ENCODE measurements around the gene SPEG.

SPEG gene

GRCh38 chr2:219542931-219543595, 108.4 kb downstream of the SPEG start:
- 0 out of 2 replicates have a peak, but pooled peaks have one; percentile 6 for TF ChIP-seq CTCF (IDR thresholded peaks at IDR 0.05; ENCODE audit: control insufficient read depth, extremely low read depth, insufficient read depth)

GRCh38 chr2:219543596-219544358, 109.1 kb downstream of the SPEG start, which contains the start of the genes CHPF and TMEM198:
Gene CHPF, minus strand, starts transcription at chr2:219543809. Its CDS starts 271 bp downstream, at chr2:219543538.
Gene TMEM198, plus strand, starts transcription at chr2:219544028. Its CDS starts 700 bp downstream, at chr2:219544728.
- no peak for TF ChIP-seq CTCF (IDR thresholded peaks at IDR 0.05; ENCODE audit: control insufficient read depth, extremely low read depth, insufficient read depth)
- peak; percentile 92 for DNase-seq (ENCODE audit: low read depth)
- H3K4me3 ChIP-seq (ENCODE audit: low read depth, low read length): peak within 1 kb of the TSS; percentile 63

More at GRCh38 chr2:219542931-219543595, 108.4 kb downstream of the SPEG start:
- no peak for DNase-seq (ENCODE audit: low read depth)
- peak overlapping the region; percentile 63 for H3K4me3 ChIP-seq (ENCODE audit: low read depth, low read length)

- TF ChIP-seq CTCF (IDR thresholded peaks at IDR 0.05; ENCODE audit: control insufficient read depth, extremely low read depth, insufficient read depth): no peak
- no peak for DNase-seq (ENCODE audit: low read depth)
- peak overlapping the region; percentile 63 for H3K4me3 ChIP-seq (ENCODE audit: low read depth, low read length)
Observed at GRCh38 chr2:219544567-219544966, 109.9 kb downstream of the SPEG start.

- H3K4me3 ChIP-seq (ENCODE audit: low read depth, low read length): no peak overlapping the region
- no peak for DNase-seq (ENCODE audit: low read depth)
- no peak for TF ChIP-seq CTCF (IDR thresholded peaks at IDR 0.05; ENCODE audit: control insufficient read depth, extremely low read depth, insufficient read depth)
Observed at GRCh38 chr2:219545295-219545942, 110.8 kb downstream of the SPEG start.

- no peak for DNase-seq (ENCODE audit: low read depth)
- TF ChIP-seq CTCF (IDR thresholded peaks at IDR 0.05; ENCODE audit: control insufficient read depth, extremely low read depth, insufficient read depth): no peak
- no peak overlapping the region for H3K4me3 ChIP-seq (ENCODE audit: low read depth, low read length)
Observed at GRCh38 chr2:219545943-219546352, 111.3 kb downstream of the SPEG start.

GRCh38 chr2:219547621-219548020, 113.0 kb downstream of the SPEG start:
- TF ChIP-seq CTCF (IDR thresholded peaks at IDR 0.05; ENCODE audit: control insufficient read depth, extremely low read depth, insufficient read depth): no peak
- no peak for DNase-seq (ENCODE audit: low read depth)
- no peak overlapping the region for H3K4me3 ChIP-seq (ENCODE audit: low read depth, low read length)

Data from LNCaP clone FGC (cell line).